SKM-1 (cell line): ENCODE measurements around the gene ITPR1.

Experiments
- DNase-seq: peaks from one replicate; lab custom pipeline; 2025; ENCODE audit not compliant: unreplicated experiment; lab: John Stamatoyannopoulos, UW

ITPR1 gene

DNA sequence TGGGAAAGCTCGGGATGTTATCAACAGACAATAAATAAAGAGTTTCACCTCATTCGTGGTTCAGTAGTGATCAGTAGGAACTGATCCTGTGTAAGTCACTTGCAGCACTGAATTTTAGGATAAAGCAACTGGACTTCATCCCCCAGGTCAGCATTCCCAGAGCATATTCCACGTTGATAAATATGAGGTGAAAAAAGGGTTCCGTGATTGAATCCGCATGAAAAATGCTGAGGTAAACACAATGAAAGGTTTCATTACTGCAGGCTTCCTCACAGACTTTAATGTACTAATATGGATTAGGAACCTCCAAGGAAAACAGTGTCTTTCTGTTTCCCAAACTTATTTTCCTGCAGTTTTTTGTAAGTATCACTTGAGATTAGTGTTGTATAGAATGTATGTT lies 308.7 kb downstream of the ITPR1 start:
- DNase-seq: no peak

DNA sequence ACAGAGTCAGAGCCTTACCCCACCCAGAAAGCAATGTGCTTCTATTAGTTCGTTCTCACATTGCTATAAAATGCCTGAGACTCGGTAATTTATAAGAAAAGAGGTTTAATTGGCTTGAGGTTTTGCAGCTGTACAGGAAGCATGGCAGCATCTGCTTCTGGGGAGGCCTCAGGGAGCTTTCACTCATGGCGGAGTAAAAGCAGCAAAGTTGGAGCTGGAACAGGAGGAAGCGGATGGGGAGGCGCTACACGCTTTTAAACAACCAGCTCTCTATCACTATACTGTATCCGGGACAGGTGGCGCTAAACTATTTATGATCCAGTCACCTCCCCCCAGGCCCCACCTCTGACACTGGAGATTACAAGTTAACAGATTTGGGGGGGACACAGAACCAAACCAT lies 309.8 kb downstream of the ITPR1 start:
- no peak for DNase-seq

DNA sequence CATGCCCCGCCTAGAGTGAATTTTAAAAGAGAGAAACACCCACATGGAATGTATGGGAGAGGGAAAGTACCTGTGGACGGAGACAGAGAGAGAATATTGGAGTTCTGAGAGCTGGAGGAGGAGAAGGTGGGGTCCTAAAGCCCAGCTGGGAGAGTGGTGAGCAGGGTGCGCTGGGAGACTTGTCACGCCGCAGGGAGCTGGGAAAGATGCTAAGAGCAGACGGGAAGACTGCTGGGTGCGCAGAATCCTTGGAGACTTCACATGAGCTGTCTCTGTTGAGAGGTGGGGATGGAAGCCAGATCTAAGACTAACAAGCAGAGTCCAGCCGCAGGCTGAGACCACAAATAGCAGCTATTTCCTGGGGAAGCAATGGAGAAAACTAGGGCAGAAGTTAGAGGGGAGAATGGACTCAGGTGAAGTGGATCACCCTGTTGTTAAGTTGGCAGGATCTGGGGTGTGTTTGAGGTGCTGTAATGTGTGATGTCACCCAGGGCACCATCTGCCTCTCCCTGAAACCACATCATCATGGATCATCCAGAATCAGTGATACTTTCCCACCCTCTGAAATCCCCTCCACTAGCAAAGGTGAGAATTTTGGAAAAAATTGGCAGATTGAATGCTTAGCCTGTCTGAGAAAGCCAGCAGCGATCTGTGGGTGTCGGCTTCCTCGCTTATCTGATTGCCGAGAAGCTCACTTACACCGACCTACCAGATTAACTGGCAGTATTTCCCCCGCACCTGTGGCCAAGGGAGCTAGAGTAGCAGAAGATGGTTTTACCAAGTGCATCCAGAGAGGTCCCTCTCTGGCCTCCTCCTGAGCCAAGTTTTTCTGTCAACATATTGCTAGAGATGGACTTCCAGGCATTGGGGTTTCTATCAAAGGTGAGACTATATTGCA lies 311.3 kb downstream of the ITPR1 start:
- no peak for DNase-seq

DNA sequence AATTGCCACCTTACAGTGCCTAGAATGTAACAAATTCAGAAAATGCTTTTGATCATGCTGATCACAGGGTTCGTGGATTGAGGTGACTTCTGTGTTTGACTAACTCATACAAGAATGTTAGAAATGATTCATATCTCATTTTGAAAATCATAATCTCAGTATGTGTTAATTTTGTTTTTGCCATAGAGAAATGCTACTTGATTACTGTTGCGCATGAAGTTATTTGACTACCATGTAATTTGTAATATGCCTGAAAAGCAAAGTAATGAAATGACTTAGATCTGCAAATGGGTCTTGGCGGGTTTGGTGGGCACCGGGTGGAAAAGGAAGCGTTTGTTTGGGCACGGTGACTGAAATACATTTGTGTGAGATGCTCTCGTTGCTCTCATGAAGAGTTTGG lies 312.5 kb downstream of the ITPR1 start:
- DNase-seq: no peak

DNA sequence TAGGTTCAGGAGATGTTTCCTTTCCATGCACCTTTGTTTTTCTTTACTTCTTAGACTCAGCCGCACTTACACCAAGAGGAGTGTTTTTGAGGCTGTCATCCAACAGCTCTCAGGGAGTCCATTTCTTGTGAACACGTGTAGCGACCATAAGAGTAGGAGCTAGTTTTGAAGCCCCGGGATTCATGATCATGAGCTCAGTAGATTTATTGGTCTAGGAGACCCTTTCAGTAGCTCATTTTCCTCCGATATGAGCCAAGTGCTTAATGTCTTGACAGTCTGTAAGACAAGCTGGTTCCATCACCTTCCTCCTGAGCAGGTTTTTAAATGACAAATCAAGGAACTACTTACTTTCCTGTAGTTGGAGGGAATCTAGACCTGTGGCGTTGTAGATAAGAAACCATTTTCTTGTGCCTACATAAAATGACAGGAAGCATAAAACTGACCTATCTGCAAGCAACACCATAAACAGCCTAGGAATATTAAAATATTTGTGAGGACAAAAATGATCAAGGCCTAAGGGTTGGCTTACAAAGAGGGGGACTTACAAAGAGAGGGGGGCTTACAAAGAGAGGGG lies 313.5 kb downstream of the ITPR1 start:
- no peak for DNase-seq

DNA sequence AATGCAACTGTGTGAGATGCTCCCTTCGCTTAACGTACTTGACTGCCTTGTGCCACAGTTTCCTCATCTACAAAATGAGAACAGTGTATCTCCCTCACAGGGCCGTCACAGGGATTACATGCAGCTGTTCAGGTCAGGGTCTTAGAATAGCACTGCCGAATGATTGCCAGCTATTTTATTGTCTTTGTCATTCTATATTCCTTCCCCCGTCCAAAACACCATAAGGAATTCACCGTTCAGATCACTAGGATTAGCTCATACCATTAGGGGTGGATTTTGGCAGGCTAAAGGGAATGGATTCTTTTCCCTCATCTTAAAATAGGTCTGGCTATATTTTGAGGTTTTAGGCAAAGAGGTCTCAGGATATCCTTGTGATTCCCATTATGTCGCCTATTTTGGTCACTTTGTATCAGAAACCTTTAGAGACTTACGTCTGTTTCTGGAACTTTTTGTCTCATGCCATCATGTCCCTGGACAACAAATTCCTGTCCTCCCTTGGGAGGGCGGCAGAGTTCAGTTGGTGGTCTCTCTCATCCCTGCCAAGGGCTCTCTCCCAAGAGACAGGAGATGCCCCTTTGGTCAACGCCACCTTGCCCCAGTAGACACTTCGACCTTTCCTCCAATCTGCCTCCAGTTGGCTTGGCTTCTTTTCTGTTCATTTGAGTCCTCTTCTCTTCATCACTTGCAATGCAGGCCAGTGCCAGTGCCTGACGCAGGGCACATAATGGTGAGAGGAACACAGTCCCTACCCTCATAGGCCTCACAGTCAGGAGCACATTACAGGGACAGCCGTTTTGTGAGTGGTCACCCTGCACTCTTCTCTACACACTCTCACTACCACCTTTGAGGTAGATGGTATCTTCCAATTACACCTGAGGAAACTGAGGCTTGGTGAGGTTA lies 314.5 kb downstream of the ITPR1 start:
- no peak for DNase-seq

DNA sequence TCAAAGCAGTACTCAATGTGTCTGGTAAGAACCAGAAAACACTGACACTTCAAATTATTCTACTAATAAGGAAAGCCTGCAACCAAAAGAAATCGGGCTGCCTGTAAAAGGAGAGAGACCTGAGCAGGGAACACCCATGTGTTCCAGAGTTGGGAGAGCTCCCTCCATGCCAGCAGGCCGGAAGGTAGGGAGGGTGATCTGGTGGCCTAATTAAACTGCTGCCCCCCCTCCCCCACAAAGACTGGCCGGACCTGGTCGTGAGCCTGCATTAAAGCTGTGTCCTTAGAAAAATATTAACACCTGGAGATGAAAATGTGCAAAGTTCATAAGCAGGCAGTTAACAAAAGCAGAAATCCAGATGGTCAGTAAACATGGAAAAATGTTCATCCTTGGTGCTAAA lies 315.5 kb downstream of the ITPR1 start:
- DNase-seq: no peak

DNA sequence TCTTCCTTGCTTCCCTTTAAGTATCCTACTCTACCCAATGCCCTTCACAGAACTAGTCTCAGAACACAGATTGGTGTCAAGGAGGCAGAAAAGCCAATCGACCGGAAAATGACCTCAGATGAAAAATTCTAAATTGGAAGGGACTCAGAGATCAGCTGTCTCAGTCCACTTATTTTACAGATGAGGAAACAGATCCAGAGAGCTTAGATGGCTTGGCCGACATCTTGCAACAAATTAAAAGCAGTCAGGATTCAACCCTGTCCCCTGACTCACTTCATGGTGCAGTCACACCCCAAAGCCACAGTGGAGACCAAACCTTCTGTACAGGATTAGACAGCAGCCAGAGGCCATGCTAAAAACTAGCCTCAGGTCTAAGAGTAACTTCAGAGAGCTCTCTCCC lies 316.8 kb downstream of the ITPR1 start:
- DNase-seq: no peak

DNA sequence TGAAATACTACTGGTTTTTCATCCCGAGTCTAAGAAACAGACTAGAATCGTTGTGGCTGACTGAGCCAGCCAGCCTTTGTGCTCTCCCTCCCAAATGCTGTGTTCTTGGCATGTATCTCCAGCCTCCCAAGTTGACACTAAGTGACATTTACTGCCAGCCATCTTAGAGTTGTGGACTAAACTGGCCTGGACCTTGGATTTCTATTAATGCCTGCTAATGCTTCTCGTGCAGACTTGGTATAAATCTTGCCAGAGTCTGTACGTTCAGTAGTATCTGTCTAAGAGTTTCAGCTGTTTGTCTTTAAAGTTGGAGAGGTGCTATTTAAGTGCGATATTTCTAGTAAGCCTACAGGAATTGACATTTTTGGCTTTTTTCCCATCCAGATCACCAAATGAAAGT lies 319.4 kb downstream of the ITPR1 start:
- DNase-seq: no peak

DNA sequence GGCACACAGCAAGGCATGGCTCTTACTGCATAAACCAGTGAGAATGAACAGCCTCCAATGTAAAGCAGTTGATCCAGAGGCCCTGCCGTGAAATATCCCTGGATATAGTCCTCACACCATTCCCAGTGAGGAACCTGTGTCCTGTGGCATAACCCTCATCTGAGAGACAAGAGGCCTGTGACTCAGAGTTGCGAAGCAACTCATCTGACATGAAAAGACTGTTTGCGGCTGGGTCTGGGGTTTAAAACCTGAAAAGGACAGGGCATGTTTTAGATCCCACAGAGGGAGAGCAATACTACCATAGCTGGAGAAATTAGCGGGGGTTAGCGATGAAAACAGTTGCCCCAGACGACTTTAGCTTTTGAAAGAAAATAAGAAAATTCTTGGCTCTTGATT lies 320.8 kb downstream of the ITPR1 start:
- no peak for DNase-seq

DNA sequence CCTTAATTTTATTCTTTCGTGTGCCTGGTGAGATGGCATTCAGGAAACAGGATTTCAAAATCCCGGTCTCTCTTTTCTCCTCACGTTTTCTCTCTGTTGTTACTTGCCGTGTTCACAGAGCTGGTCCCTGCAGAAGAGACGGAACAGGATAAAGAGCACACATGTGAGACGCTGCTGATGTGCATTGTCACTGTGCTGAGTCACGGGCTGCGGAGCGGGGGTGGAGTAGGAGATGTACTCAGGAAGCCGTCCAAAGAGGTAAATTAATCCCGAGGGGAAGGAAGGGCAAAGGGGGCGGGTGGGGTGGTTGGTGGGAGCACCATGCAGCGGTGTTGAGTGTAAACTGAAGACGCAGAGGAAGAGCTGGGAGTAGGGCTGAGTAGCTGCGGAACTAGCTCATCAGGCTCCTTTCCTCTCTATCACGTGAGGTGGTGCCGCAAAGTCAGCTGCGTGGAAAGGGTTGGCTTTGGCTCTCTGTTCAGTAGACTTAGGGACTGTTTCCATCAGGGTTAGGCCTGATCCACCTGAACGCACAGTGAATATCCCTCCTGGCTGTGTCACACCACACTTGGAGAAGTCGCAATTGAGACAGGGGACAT lies 321.3 kb downstream of the ITPR1 start:
- DNase-seq: no peak

DNA sequence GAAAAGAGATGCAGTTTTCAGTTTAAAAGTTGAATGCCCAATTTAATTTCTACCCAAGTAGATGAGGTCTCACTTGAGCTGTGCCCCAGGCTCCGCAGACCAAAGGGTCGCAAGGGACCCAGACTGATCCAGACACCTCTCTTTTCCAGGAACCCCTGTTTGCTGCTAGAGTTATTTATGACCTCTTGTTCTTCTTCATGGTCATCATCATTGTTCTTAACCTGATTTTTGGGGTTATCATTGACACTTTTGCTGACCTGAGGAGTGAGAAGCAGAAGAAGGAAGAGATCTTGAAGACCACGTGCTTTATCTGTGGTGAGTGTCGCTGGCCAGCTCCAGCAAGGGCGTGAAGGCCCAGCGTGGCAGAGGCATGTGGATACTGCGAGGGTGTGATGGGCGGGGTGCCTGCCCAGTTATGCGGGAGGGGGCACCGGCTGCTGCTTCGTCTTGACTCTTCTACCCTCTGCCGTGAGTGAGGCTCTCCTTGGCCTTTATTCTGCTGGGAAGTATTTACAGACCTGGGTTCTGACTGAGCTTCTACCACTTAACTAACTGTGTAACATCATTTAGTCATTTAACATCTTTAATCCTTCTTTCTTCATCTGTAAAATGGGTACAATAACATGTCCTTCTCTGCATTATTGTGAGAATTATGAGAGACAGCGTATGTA lies 321.9 kb downstream of the ITPR1 start:
- DNase-seq: no peak

DNA sequence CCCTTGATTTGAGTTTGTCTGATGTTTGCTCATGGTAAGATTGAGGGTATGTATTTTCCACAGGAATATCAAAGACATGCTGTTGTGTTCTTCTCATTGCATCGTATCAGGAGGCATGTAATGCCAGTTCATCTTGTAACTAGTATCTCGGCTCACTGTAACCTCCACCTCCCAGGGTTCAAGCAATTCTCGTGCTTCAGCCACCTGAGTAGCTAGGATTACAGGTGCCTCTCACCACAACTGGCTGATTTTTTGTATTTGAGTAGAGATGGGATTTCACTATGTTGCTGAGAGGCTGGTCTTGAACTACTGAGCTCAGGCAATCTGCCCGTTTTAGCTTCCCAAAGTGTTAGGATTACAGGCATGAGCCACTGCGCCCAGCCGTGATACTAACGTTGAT lies 323.2 kb downstream of the ITPR1 start:
- no peak for DNase-seq

DNA sequence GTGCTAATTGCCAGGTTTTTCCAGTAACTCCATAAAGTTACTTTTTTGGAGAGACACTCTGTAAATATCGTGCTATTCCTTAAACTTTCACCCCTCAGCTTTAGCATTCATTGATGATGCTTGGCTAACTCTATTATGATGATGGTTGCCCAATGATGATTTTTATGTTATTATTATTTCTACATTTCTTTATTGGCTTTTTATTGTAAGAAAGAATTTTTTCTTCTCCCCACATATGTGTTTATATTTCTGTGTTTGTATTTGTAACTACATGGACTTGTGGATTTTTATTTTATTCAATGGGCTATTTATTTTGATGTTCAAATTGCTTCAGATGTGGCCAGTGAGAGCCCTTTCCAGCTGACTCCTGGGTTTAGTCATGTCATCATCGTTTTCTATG lies 323.6 kb downstream of the ITPR1 start:
- DNase-seq: no peak

DNA sequence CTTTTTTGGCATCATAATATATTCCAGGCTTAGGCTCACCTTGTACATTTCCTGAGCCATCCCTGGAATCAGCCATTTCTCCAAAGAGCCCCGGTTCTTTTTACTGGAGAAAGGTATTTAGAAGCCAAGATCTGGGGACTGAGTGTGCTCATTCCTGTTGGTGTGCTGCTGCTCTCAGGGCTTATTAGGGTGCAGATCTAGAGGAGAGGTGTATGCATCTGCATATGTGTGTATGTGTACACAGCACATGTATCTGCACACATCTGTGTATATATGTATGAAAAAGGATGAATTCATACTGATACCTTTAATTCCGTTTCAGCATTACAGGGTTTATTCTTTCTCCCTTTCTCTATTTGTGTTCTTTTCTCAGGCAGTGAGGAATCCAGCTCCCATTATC lies 324.0 kb downstream of the ITPR1 start:
- DNase-seq: no peak

DNA sequence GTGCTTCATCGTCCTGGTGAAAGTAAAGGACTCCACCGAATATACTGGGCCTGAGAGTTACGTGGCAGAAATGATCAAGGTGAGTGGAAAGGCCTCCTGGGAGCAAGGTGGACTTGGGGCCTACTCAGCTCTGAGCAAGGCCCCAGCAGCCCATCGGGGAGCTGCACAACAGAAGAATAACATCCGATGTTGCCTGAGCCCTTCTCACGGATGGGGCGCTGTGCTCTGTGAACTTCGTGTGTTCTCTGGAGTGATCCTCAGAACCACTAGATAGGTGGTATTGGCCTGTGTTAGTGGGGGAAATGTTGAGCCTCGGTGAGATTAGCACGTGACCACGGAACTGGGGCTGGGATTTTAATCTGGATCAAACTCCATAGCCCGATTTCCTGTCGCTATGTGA lies 325.0 kb downstream of the ITPR1 start:
- DNase-seq: no peak

DNA sequence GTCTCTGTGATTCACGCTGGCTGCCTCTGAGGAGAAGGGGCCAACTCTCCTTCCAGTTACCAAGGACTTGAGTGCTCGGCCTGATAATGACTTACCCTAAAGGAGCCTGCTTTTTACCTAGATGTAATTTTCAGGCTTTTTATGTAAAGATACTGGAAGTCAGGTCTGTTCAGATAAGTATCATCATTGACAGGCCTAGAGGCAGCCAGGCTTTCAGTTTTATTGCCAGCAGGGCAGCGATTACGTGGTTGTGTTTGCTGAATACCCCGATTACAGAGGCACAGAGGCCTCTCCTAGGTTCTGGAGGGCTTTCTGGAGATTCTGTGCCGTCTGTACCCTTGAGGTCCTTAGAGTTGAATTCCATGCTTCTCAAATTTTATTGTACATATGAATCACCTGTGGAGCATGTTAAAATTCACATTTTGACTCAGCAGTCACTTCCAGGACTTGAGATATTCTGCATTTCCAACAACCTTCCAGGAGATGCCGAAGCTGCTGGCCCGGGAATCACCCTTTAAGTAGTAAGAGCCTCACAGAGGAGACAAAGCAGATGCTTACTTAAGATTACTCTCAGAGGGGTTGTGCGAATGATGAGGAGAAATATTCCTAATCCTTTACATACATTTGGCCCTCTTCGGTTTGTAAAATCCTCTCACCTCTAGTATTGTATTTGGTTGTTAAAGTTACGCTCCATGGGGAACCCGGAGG lies 326.0 kb downstream of the ITPR1 start:
- no peak for DNase-seq

DNA sequence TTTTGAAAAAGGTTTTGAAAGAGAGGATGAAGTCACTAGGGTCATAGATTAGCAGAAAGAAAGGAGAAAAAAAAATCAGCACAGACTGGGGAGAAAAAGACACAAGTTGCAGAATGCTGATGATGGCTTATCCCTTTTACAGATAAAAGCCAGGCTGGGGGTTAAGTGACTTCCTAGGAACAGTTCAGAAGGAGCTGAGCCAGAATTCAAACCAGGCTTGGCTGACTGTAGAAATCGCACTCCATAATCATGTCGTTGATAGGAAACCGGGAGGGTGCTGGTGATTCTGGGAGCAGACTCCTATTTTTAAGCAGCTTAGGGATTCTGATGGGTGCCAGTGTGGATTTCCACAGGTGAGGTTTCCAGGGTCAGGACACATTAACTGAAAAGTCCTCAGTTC lies 326.6 kb downstream of the ITPR1 start:
- no peak for DNase-seq

DNA sequence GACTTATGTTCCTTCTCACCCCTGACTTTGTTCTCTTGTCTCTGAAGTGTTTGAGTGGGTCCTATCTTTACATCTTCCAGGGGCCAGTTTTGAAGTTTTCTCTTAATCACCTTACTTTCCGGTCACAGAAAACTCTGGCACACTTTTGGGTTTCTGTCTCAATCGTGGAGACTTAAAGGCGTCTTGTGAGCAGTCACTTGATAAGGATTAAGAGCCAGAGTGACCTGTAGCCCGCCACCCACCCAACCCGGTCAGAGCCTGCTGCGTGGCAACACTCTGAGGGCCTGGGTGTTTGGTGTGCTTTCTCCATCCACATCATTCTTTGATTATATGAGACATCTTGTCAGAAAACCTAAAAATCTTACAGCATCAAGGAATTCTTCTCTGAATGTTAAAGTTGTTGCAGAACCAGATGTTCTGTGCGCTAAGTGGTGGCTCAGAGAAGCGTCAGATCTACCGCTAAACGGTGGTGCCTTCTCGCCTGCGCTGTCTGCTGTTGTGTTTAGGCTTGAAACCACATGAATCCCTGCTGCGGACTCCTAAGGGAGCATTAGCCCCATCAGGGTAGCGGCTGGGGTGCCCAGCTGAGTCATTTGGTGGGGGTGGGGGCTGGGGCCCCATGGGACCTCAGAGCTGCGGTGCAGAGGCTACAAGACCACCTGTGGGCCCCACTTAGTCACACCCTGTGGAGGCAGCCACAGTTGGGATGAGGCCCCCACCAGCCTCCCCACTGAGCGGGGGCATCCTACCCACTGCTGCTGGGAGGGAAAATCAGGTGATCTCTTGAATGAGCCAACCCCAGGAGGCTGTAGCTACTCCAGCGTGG lies 327.4 kb downstream of the ITPR1 start:
- DNase-seq: no peak
